Immature natural killer cell (primary cell): ENCODE measurements around the gene CLSTN2. TPM values are rescaled to one million over a fixed set of nuclear protein-coding genes. Genes with fewer than 3 reads are reported as not detected.

ENCODE experiments used
- DNase-seq, 3 donors: peaks; one replicate each; pipeline ENCODE4 v3.0.0; 2022; ENCODE audit warnings: mixed read lengths in 1 of 3
- H3K27ac Mint-ChIP-seq, 6 donors: one replicate each; pipeline ENCODE4 v1.8.0; 2020; ENCODE audit warnings: mixed read lengths in 6 of 6, mild to moderate bottlenecking in 5 of 6, inconsistent platforms in 4 of 6, moderate library complexity in 3 of 6
- H3K27me3 Mint-ChIP-seq, 3 donors: one replicate each; pipeline ENCODE4 v1.8.0; 2020 to 2021; ENCODE audit warnings: low read depth in 3 of 3, mild to moderate bottlenecking in 3 of 3, mixed read lengths in 3 of 3, moderate library complexity in 3 of 3, inconsistent platforms in 1 of 3
- H3K36me3 Mint-ChIP-seq, 3 donors: one replicate each; pipeline ENCODE4 v1.8.0; 2020; ENCODE audit warnings: mixed read lengths in 3 of 3, inconsistent platforms in 2 of 3, mild to moderate bottlenecking in 2 of 3
- H3K4me1 Mint-ChIP-seq, 2 donors: one replicate each; pipeline ENCODE4 v1.8.0; 2020; ENCODE audit warnings: inconsistent platforms in 2 of 2, mild to moderate bottlenecking in 2 of 2, mixed read lengths in 2 of 2, moderate library complexity in 1 of 2
- H3K4me3 Mint-ChIP-seq, 5 donors: one replicate each; pipeline ENCODE4 v1.8.0; 2020; ENCODE audit warnings: mild to moderate bottlenecking in 5 of 5, mixed read lengths in 5 of 5, inconsistent platforms in 3 of 5, moderate library complexity in 3 of 5
- H3K9me3 Mint-ChIP-seq, 6 donors: one replicate each; pipeline ENCODE4 v1.8.0; 2020; ENCODE audit warnings: mild to moderate bottlenecking in 6 of 6, mixed read lengths in 6 of 6, inconsistent platforms in 4 of 6, moderate library complexity in 3 of 6
- polyA plus RNA-seq, 3 donors: library from polyadenylated mRNA; unstranded; fragments of 300-500 nt; fragmentation: Illumina TruSeq; gene quantifications; one replicate each; pipeline ENCODE4 v1.2.3, GENCODE V29; 2021

CLSTN2 gene
- polyA plus RNA-seq, 3 donors from 2014 or later = not detected

DNA sequence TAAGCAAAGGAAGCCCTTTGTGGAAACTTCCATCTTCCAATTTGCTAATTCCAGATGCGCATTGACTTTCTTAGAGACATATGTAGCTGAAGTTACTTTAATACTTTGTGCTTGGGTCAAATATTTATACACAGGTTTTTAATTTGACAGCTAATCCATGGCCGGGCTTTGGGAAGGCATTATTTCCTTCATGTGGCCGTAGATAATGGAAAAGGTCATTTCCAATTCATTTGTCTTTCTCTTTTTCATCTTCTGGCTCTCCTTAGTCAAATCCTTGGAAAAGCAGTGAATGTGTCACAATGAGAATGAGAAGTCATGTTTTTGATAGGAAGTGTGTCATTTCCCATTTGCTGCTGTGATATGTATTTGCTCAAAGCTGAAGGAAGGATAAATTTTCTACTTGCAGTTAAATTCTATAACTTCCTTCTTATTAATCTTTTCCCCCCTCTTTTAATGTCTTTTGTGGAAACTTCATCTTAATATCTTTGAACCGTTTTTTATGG, 323.3 kb downstream of the CLSTN2 start:
- peaks cover 0 to 4% (median 0%) of the 10 kb centered on the region in 3 donors for H3K27me3 Mint-ChIP-seq
- H3K36me3 Mint-ChIP-seq = no peaks in the 10 kb centered on the region
- no peaks in the 10 kb centered on the region for H3K4me1 Mint-ChIP-seq
- H3K27ac Mint-ChIP-seq = no peak overlapping the region
- no peak overlapping the region for H3K4me3 Mint-ChIP-seq
- DNase-seq = no peak
- no peaks in the 10 kb centered on the region for H3K9me3 Mint-ChIP-seq

DNA sequence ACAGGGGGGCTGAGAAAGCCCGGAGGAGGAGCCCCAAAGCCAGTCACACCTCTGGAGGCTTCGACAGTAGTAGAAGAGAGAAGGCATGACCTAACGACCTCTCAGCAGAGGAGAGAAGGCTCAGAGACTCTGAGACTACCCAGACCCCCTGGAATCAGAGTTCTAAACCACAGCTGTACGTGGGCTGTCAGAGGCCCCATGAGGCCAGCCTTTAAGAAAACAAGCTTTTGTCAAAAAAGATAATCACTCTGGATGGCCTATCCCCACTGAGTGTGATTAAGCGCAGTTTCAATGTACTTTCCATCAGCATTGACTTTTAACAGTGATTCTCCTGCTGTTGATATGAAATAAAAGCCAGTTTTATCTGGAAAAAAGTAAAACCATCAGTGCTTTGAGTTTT, 330.3 kb downstream of the CLSTN2 start:
- Mint-ChIP-seq H3K9me3 (no peaks in the 10 kb centered on the region), H3K27ac (no peak overlapping the region), H3K36me3 (no peaks in the 10 kb centered on the region), H3K4me3 (no peak overlapping the region), H3K4me1 (no peaks in the 10 kb centered on the region), H3K27me3 (peaks cover 0 to 2% (median 0%) of the 10 kb centered on the region in 3 donors)
- DNase-seq = no peak

DNA sequence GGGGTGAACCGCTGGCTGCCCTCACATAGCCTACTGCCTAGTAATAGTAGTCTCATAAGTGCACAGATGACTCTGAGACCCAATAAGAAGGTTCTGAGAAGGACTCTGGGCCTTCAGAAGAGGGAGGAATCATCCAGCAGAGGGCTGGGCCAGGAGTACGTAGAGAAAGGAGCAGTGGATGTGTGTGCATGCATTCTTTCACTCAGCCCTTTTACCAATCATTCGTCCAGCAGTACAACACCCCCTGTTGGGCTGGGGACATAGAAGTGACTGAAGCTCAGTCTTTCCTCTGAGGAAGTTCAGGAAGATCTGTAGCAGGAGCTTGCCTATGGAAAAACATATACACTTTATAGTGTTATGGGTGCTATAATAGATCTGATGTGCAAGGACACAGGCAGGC, 333.1 kb downstream of the CLSTN2 start:
- DNase-seq = no peak
- Mint-ChIP-seq H3K36me3 (no peaks in the 10 kb centered on the region), H3K27ac (no peak overlapping the region), H3K27me3 (peaks cover 0 to 2% (median 0%) of the 10 kb centered on the region in 3 donors), H3K9me3 (no peaks in the 10 kb centered on the region), H3K4me1 (no peaks in the 10 kb centered on the region), H3K4me3 (no peak overlapping the region)

- H3K27ac Mint-ChIP-seq = no peak overlapping the region
- no peaks in the 10 kb centered on the region for H3K36me3 Mint-ChIP-seq
- no peaks in the 10 kb centered on the region for H3K9me3 Mint-ChIP-seq
Observed at GRCh38 chr3:140268610-140269009, 333.6 kb downstream of the CLSTN2 start.

DNA sequence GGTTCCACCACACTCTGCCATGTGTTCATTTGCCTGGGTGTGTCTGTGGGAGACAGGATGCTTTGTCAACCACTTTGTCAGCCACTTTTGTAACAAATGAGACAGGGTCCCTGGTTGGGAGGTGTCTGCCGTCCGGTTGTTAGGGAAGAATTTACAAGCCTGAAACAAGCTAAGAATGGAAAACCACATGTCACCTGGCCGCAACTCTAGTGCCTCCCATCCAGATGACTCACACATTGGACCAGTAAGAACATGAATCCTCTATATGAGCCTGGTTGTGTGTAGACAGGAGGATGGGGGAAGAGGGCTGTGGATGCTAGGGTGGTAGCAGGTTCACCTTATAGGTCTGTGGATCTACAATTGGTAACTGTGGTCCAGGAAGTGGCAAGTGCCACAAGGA, 335.3 kb downstream of the CLSTN2 start:
- Mint-ChIP-seq H3K36me3 (no peaks in the 10 kb centered on the region), H3K4me1 (no peaks in the 10 kb centered on the region), H3K9me3 (no peaks in the 10 kb centered on the region), H3K4me3 (no peak overlapping the region), H3K27ac (no peak overlapping the region), H3K27me3 (peaks cover 0 to 5% (median 4%) of the 10 kb centered on the region in 3 donors)
- no peak for DNase-seq

More at GRCh38 chr3:140268610-140269009, 333.6 kb downstream of the CLSTN2 start:
- H3K4me3 Mint-ChIP-seq = no peak overlapping the region
- no peaks in the 10 kb centered on the region for H3K4me1 Mint-ChIP-seq
- no peak for DNase-seq
- peaks cover 0 to 2% (median 0%) of the 10 kb centered on the region in 3 donors for H3K27me3 Mint-ChIP-seq

DNA sequence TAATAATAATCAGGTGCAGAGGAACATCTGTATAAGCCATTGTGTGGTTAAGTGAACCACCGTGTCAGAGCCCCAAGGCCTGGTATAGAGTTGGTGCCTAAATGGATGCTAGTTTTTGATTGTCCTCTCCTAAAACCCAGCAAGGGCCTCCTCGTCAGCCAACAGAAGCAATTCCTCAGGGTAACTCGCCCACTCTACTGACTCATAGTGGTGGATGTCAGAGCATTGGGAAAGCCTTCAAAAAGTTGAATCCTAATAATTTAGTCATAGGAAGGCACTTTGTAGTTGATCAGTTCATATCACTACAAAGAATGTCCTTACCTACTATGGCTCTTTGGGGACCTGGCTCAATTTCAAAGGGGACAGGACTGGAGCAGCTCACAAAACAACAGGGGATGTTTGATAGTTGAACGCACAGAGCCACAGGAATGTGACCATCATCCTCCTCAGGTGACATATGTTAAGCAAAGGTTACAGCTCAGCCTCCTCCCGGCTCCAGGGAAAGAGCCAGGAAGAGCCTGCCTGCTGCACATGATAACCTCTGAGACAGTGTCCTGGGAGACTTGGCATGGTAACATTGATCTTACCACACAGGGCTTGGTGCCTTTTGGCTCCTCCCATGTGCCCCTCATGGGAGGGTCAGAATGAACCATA, 338.7 kb downstream of the CLSTN2 start:
- Mint-ChIP-seq H3K27ac (no peak overlapping the region), H3K36me3 (no peaks in the 10 kb centered on the region), H3K27me3 (peaks cover 0 to 10% (median 3%) of the 10 kb centered on the region in 3 donors), H3K4me1 (no peaks in the 10 kb centered on the region), H3K4me3 (no peak overlapping the region), H3K9me3 (no peaks in the 10 kb centered on the region)
- no peak for DNase-seq

DNA sequence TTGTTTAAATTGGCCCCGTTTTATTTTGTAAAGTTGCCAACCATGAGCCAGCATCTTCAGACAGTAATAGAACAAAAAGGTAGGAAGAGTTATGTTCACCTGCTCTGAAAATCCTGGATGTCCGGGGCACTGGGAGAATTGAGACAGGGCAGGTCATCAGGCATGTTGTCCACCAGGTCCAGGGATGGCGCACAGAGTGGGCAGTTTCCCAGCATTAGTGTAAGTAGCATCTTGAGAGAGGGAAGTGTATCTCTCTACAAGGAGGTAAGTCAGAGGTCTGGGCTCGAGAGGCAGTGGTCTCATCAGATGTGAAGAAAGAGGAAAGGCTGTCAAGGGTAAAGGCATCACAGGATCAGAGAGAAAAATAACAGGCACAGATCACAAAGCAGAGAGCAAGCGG, 339.4 kb downstream of the CLSTN2 start:
- Mint-ChIP-seq H3K9me3 (no peaks in the 10 kb centered on the region), H3K4me1 (no peaks in the 10 kb centered on the region), H3K4me3 (no peak overlapping the region), H3K36me3 (no peaks in the 10 kb centered on the region), H3K27ac (no peak overlapping the region), H3K27me3 (peaks cover 0 to 10% (median 3%) of the 10 kb centered on the region in 3 donors)
- no peak for DNase-seq

DNA sequence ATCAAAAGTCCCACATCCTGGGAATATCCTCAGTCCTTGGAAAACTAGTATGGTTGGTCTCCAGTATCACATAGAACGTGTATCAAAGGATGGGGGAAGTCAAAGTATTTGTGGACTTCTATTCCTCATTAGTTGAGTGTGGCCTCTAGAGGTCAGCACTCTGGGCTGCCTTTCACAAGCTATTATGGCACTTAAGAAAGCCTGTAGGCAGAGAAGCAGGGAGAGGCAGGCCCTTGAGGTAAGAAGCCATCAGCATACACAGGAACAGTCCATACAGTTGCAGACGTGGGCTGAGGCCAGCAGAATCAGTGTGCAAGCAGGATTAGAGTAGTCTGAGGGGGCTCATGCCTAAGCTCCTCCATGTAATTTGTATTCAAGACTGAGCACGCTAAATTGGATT, 341.7 kb downstream of the CLSTN2 start:
- Mint-ChIP-seq H3K9me3 (no peaks in the 10 kb centered on the region), H3K4me1 (no peaks in the 10 kb centered on the region), H3K27ac (no peak overlapping the region), H3K27me3 (peaks cover 0 to 10% (median 5%) of the 10 kb centered on the region in 3 donors), H3K4me3 (no peak overlapping the region), H3K36me3 (no peaks in the 10 kb centered on the region)
- DNase-seq = no peak

GRCh38 chr3:140277886-140278285, 342.9 kb downstream of the CLSTN2 start:
- DNase-seq = no peak
- Mint-ChIP-seq H3K27me3 (peaks cover 1 to 10% (median 5%) of the 10 kb centered on the region in 3 donors), H3K9me3 (no peaks in the 10 kb centered on the region), H3K4me3 (no peak overlapping the region), H3K4me1 (no peaks in the 10 kb centered on the region), H3K36me3 (no peaks in the 10 kb centered on the region), H3K27ac (no peak overlapping the region)

DNA sequence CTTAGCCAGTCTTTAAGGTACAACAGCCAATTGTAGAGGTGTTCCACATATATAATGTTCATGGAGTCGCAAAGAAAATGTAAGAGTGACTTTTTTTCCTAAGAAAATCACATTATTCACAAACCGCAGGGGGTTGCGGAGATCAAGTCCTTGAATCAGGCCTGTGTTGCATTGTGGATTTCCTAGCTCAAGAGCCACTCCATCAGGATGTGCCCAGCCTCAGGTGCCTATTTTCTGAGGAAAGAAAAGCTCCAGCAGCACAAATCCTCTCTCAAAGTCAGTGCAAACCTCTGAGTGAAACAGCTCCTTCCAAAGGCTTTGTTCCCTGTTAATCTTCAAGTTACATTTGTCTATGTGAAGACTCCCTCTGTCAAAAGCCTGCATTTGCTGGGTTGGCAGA, 349.4 kb downstream of the CLSTN2 start:
- DNase-seq = no peak
- Mint-ChIP-seq H3K36me3 (no peaks in the 10 kb centered on the region), H3K4me3 (no peak overlapping the region), H3K27ac (no peak overlapping the region), H3K4me1 (no peaks in the 10 kb centered on the region), H3K9me3 (no peaks in the 10 kb centered on the region), H3K27me3 (peaks cover 1 to 4% (median 1%) of the 10 kb centered on the region in 3 donors)

DNA sequence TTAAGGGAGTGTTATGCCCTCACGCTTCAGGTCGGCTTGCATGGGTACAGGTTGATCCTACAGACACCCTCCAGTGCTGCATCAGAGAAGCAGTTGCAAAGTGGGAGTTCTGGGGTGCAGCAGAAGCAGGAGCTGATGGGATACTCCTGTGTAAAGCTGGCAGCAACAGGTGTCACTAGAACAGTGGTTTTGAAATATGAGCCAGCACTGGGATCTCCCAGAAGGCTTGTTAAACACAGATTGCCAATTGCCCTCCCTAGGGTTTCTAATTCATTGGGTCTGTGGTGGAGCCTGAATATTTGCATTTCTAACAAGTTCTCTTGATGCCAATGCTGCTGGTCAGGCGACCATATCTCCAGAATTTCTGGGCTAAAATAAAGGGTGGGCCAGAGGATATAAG, 350.4 kb downstream of the CLSTN2 start:
- Mint-ChIP-seq H3K4me3 (no peak overlapping the region), H3K27ac (no peak overlapping the region), H3K36me3 (no peaks in the 10 kb centered on the region), H3K9me3 (no peaks in the 10 kb centered on the region), H3K4me1 (no peaks in the 10 kb centered on the region), H3K27me3 (peaks cover 0 to 4% (median 1%) of the 10 kb centered on the region in 3 donors)
- DNase-seq = no peak

DNA sequence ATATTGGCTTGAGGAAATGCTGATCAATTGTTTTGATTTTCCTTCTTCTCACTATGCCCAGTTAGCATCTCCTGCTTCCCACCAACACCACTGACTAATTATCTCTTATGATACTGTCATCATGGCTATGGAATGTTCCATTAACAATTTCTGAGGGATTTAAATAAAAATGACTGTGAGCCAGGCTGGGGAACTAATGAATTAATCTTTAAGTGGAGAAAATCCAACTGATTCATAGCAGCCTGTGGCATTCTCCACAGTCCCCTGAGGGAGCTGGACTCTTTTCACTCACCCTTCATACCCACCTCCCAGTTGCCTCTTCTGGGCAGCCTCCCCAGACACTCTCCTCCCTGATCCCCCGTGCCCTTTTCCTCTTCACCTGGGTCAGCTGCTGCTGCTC, 353.6 kb downstream of the CLSTN2 start:
- H3K4me1 Mint-ChIP-seq = no peaks in the 10 kb centered on the region
- H3K27ac Mint-ChIP-seq = no peak overlapping the region
- H3K4me3 Mint-ChIP-seq = no peak overlapping the region
- H3K9me3 Mint-ChIP-seq = peaks cover 0 to 6% (median 0%) of the 10 kb centered on the region in 6 donors
- DNase-seq = no peak
- peaks cover 0 to 4% (median 2%) of the 10 kb centered on the region in 3 donors for H3K27me3 Mint-ChIP-seq
- H3K36me3 Mint-ChIP-seq = no peaks in the 10 kb centered on the region

GRCh38 chr3:140290105-140290504, 355.1 kb downstream of the CLSTN2 start:
- H3K27ac Mint-ChIP-seq = no peak overlapping the region
- H3K4me1 Mint-ChIP-seq = no peaks in the 10 kb centered on the region
- H3K27me3 Mint-ChIP-seq = peaks cover 0 to 4% (median 2%) of the 10 kb centered on the region in 3 donors
- H3K9me3 Mint-ChIP-seq = peaks cover 0 to 6% (median 0%) of the 10 kb centered on the region in 6 donors
- DNase-seq = no peak
- no peak overlapping the region for H3K4me3 Mint-ChIP-seq
- no peaks in the 10 kb centered on the region for H3K36me3 Mint-ChIP-seq

GRCh38 chr3:140292170-140292569, 357.2 kb downstream of the CLSTN2 start:
- no peak overlapping the region for H3K4me3 Mint-ChIP-seq
- H3K36me3 Mint-ChIP-seq = no peaks in the 10 kb centered on the region
- peaks cover 0 to 6% (median 0%) of the 10 kb centered on the region in 6 donors for H3K9me3 Mint-ChIP-seq
- DNase-seq = no peak
- no peaks in the 10 kb centered on the region for H3K4me1 Mint-ChIP-seq
- peaks cover 0 to 2% (median 2%) of the 10 kb centered on the region in 3 donors for H3K27me3 Mint-ChIP-seq
- no peak overlapping the region for H3K27ac Mint-ChIP-seq

DNA sequence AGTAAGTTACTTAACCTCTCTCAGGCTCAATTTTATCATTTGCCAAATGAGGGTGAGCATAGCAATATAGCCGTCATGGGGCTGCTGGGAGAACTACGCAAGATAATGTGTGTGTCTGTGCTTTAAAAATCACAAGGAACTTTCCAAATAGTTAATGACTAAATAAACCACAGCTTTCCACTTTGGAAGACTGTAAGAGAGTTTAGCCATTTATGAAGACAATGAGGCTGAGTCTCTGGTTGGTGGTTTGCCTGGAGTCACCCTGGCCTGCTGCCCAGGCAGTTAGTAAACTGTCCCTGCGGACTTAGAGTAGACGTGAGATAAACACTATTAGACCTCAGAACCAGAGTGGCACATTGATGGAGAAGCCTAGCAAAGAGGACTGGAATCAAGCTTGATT, 357.7 kb downstream of the CLSTN2 start:
- no peak for DNase-seq
- Mint-ChIP-seq H3K4me1 (no peaks in the 10 kb centered on the region), H3K27me3 (peaks cover 0 to 2% (median 2%) of the 10 kb centered on the region in 3 donors), H3K36me3 (no peaks in the 10 kb centered on the region), H3K9me3 (peaks cover 0 to 6% (median 0%) of the 10 kb centered on the region in 6 donors), H3K27ac (no peak overlapping the region), H3K4me3 (no peak overlapping the region)
